HEK293 (cell line): ENCODE measurements around the gene TAS1R3.

ENCODE experiments used
- CTCF ChIA-PET: fragments of 350-600 bp; formaldehyde crosslinking; extraction: SDS; loops from one replicate; lab custom pipeline; 2021; ENCODE audit warnings: antibody characterized with exemption; lab: Yijun Ruan, JAX
- POLR2A ChIA-PET: fragments of 300-600 bp; formaldehyde crosslinking; extraction: SDS; loops from one replicate; lab custom pipeline; 2020; ENCODE audit warnings: antibody characterized with exemption, inconsistent platforms; lab: Yijun Ruan, JAX
- H3K27ac ChIP-seq: fragments of 200-500 bp; sonication (Bioruptor generic); 2 replicates; pipeline ENCODE4 v1.5.1; 2014; ENCODE audit warnings: low read depth, low read length, control low read depth, inconsistent platforms; ENCODE audit errors: extremely low read depth
- H3K36me3 ChIP-seq, 2 experiments: fragments of 200-500 bp in 1 of 2; sonication (Bioruptor generic) in 1 of 2; 1 replicate in 1 of 2; 2 replicates in 1 of 2; pipeline ENCODE4 v1.5.1; 2014 to 2017; ENCODE audit warnings: inconsistent platforms in 2 of 2, low read length in 2 of 2; ENCODE audit not compliant: control insufficient read depth in 2 of 2, insufficient read depth in 1 of 2
- H3K4me1 ChIP-seq: fragments of 200-500 bp; sonication (Bioruptor generic); 2 replicates; pipeline ENCODE4 v1.5.1; 2014; ENCODE audit warnings: mild to moderate bottlenecking, low read length, inconsistent platforms; ENCODE audit not compliant: control insufficient read depth, insufficient read depth
- H3K4me3 ChIP-seq: 2 replicates; pipeline ENCODE4 v1.5.1; 2011; ENCODE audit warnings: low read depth, mild to moderate bottlenecking, control low read depth, low read length, moderate library complexity
- H3K9me3 ChIP-seq: fragments of 200-500 bp; sonication (Bioruptor generic); 2 replicates; pipeline ENCODE4 v1.5.1; 2014; ENCODE audit warnings: low read depth, low read length, inconsistent platforms; ENCODE audit not compliant: control insufficient read depth, insufficient read depth
- REPIN1 ChIP-seq: fragments of 450-650 bp; formaldehyde crosslinking; IDR thresholded peaks from 2 replicates; pipeline ENCODE4 v1.5.1; 2017; ENCODE audit warnings: missing biosample characterization, missing genetic modification characterization, low read depth
- SCRT1 ChIP-seq: fragments of 450-650 bp; formaldehyde crosslinking; IDR thresholded peaks from 2 replicates; pipeline ENCODE4 v1.5.1; 2016; ENCODE audit warnings: missing biosample characterization, missing genetic modification characterization, borderline replicate concordance
- ZBTB1 ChIP-seq: fragments of 450-650 bp; formaldehyde crosslinking; IDR thresholded peaks from 2 replicates; pipeline ENCODE4 v1.5.1; 2016; ENCODE audit warnings: missing biosample characterization, missing genetic modification characterization
- ZNF16 ChIP-seq: fragments of 450-650 bp; formaldehyde crosslinking; IDR thresholded peaks from 2 replicates; pipeline ENCODE4 v1.5.1; 2016; ENCODE audit warnings: low read depth, missing biosample characterization, missing genetic modification characterization
- ZNF19 ChIP-seq: fragments of 450-650 bp; formaldehyde crosslinking; IDR thresholded peaks from 2 replicates; pipeline ENCODE4; 2016; ENCODE audit warnings: missing biosample characterization, missing genetic modification characterization, low read depth
- ZNF341 ChIP-seq: fragments of 450-650 bp; formaldehyde crosslinking; IDR thresholded peaks from 2 replicates; pipeline ENCODE4; 2016; ENCODE audit warnings: low read depth, missing biosample characterization, missing genetic modification characterization
- ZNF37A ChIP-seq: fragments of 450-650 bp; IDR thresholded peaks from 2 replicates; pipeline ENCODE4 v1.5.1; 2018; ENCODE audit warnings: missing biosample characterization, missing genetic modification characterization
- ZNF791 ChIP-seq: fragments of 450-650 bp; formaldehyde crosslinking; IDR thresholded peaks from 2 replicates; pipeline ENCODE4 v1.5.1; 2016; ENCODE audit warnings: missing biosample characterization, missing genetic modification characterization
- TF ChIP-seq, protein P1 (sequence below): fragments of 450-650 bp; formaldehyde crosslinking; conservative IDR thresholded peaks from 2 replicates; pipeline ENCODE4 v1.5.1; 2016; ENCODE audit warnings: low read depth, missing biosample characterization, missing genetic modification characterization
- TF ChIP-seq, protein P2 (sequence below): fragments of 450-650 bp; formaldehyde crosslinking; IDR thresholded peaks from 2 replicates; pipeline ENCODE4 v1.5.1; 2016; ENCODE audit warnings: missing biosample characterization, missing genetic modification characterization
- TF ChIP-seq, protein P3 (sequence below): fragments of 450-650 bp; formaldehyde crosslinking; IDR thresholded peaks from 2 replicates; pipeline ENCODE4 v1.5.1; 2016; ENCODE audit warnings: missing biosample characterization, missing genetic modification characterization
- TF ChIP-seq, protein P4 (sequence below): fragments of 450-650 bp; formaldehyde crosslinking; IDR thresholded peaks from 2 replicates; pipeline ENCODE4 v1.5.1; 2016; ENCODE audit warnings: missing biosample characterization, missing genetic modification characterization
- TF ChIP-seq, protein P5 (sequence below): fragments of 450-650 bp; formaldehyde crosslinking; IDR thresholded peaks from 2 replicates; pipeline ENCODE4 v1.5.1; 2017; ENCODE audit warnings: missing biosample characterization, missing genetic modification characterization
- TF ChIP-seq, protein P6 (sequence below): fragments of 450-650 bp; formaldehyde crosslinking; IDR thresholded peaks from 2 replicates; pipeline ENCODE4 v1.5.1; 2017; ENCODE audit warnings: missing biosample characterization, missing genetic modification characterization

The TAS1R3 gene

DNA sequence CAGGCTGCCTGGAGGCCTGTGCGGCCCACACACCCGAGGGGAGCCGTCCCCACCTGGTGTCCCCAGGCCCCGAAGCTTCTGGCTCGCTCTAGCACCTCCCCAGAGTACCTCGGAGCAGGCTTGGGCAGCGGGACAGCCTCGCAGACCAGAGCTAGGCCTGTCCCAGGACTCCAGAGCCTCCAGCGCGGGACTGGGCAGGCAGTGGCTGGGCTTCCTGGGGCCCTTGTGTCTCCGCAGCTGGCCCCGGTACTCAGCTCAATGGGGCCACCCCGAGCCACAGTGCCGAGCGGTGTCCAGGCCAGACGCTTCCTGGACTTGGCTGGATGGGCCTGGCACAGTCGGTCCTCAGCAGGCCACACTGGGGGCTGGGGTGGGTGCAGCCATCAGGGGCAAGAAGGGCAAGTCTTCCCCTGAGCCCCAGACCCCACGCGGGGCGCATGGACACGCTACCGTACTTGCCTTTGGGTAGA is 45.9 kb upstream of the TAS1R3 start:
- no peaks in the 10 kb centered on the region for H3K36me3 ChIP-seq
- H3K4me3 ChIP-seq: no peak overlapping the region
- ChIA-PET CTCF (no interaction called here), POLR2A (no interaction called here)
- no peaks in the 10 kb centered on the region for H3K4me1 ChIP-seq
- TF ChIP-seq, protein P1, sequence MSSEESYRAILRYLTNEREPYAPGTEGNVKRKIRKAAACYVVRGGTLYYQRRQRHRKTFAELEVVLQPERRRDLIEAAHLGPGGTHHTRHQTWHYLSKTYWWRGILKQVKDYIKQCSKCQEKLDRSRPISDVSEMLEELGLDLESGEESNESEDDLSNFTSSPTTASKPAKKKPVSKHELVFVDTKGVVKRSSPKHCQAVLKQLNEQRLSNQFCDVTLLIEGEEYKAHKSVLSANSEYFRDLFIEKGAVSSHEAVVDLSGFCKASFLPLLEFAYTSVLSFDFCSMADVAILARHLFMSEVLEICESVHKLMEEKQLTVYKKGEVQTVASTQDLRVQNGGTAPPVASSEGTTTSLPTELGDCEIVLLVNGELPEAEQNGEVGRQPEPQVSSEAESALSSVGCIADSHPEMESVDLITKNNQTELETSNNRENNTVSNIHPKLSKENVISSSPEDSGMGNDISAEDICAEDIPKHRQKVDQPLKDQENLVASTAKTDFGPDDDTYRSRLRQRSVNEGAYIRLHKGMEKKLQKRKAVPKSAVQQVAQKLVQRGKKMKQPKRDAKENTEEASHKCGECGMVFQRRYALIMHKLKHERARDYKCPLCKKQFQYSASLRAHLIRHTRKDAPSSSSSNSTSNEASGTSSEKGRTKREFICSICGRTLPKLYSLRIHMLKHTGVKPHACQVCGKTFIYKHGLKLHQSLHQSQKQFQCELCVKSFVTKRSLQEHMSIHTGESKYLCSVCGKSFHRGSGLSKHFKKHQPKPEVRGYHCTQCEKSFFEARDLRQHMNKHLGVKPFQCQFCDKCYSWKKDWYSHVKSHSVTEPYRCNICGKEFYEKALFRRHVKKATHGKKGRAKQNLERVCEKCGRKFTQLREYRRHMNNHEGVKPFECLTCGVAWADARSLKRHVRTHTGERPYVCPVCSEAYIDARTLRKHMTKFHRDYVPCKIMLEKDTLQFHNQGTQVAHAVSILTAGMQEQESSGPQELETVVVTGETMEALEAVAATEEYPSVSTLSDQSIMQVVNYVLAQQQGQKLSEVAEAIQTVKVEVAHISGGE (tag by site-specific recombination): no peak
- no peak for TF ChIP-seq ZNF791 (tag by site-specific recombination)
- TF ChIP-seq ZBTB1: no peak
- TF ChIP-seq, protein P2, sequence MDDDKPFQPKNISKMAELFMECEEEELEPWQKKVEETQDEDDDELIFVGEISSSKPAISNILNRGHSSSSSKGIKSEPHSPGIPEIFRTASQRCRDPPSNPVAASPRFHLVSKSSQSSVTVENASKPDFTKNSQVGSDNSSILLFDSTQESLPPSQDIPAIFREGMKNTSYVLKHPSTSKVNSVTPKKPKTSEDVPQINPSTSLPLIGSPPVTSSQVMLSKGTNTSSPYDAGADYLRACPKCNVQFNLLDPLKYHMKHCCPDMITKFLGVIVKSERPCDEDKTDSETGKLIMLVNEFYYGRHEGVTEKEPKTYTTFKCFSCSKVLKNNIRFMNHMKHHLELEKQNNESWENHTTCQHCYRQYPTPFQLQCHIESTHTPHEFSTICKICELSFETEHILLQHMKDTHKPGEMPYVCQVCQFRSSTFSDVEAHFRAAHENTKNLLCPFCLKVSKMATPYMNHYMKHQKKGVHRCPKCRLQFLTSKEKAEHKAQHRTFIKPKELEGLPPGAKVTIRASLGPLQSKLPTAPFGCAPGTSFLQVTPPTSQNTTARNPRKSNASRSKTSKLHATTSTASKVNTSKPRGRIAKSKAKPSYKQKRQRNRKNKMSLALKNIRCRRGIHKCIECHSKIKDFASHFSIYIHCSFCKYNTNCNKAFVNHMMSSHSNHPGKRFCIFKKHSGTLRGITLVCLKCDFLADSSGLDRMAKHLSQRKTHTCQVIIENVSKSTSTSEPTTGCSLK (tag by site-specific recombination): no peak
- no peak for TF ChIP-seq ZNF16 (tag by site-specific recombination)
- TF ChIP-seq, protein P3, sequence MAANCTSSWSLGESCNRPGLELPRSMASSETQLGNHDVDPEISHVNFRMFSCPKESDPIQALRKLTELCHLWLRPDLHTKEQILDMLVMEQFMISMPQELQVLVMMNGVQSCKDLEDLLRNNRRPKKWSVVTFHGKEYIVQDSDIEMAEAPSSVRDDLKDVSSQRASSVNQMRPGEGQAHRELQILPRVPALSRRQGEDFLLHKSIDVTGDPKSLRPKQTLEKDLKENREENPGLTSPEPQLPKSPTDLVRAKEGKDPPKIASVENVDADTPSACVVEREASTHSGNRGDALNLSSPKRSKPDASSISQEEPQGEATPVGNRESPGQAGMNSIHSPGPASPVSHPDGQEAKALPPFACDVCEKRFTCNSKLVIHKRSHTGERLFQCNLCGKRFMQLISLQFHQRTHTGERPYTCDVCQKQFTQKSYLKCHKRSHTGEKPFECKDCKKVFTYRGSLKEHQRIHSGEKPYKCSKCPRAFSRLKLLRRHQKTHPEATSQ (tag by site-specific recombination): no peak
- TF ChIP-seq, protein P4, sequence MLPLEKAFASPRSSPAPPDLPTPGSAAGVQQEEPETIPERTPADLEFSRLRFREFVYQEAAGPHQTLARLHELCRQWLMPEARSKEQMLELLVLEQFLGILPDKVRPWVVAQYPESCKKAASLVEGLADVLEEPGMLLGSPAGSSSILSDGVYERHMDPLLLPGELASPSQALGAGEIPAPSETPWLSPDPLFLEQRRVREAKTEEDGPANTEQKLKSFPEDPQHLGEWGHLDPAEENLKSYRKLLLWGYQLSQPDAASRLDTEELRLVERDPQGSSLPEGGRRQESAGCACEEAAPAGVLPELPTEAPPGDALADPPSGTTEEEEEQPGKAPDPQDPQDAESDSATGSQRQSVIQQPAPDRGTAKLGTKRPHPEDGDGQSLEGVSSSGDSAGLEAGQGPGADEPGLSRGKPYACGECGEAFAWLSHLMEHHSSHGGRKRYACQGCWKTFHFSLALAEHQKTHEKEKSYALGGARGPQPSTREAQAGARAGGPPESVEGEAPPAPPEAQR (tag by site-specific recombination): no peak
- TF ChIP-seq SCRT1: no peak
- TF ChIP-seq, protein P5, sequence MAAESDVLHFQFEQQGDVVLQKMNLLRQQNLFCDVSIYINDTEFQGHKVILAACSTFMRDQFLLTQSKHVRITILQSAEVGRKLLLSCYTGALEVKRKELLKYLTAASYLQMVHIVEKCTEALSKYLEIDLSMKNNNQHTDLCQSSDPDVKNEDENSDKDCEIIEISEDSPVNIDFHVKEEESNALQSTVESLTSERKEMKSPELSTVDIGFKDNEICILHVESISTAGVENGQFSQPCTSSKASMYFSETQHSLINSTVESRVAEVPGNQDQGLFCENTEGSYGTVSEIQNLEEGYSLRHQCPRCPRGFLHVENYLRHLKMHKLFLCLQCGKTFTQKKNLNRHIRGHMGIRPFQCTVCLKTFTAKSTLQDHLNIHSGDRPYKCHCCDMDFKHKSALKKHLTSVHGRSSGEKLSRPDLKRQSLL: no peak
- TF ChIP-seq ZNF37A (tag by site-specific recombination): no peak
- no peak for TF ChIP-seq ZNF19
- TF ChIP-seq, protein P6, sequence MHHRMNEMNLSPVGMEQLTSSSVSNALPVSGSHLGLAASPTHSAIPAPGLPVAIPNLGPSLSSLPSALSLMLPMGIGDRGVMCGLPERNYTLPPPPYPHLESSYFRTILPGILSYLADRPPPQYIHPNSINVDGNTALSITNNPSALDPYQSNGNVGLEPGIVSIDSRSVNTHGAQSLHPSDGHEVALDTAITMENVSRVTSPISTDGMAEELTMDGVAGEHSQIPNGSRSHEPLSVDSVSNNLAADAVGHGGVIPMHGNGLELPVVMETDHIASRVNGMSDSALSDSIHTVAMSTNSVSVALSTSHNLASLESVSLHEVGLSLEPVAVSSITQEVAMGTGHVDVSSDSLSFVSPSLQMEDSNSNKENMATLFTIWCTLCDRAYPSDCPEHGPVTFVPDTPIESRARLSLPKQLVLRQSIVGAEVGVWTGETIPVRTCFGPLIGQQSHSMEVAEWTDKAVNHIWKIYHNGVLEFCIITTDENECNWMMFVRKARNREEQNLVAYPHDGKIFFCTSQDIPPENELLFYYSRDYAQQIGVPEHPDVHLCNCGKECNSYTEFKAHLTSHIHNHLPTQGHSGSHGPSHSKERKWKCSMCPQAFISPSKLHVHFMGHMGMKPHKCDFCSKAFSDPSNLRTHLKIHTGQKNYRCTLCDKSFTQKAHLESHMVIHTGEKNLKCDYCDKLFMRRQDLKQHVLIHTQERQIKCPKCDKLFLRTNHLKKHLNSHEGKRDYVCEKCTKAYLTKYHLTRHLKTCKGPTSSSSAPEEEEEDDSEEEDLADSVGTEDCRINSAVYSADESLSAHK: no peak
- no peak for TF ChIP-seq ZNF341 (tag by site-specific recombination)
- no peak for TF ChIP-seq REPIN1 (tag by site-specific recombination)
- H3K9me3 ChIP-seq: no peaks in the 10 kb centered on the region
- H3K27ac ChIP-seq: no peak overlapping the region
